Ishikawa (cell line): ENCODE data around the gene TRHDE.

Experiments
- CEBPB ChIP-seq: IDR thresholded peaks from 2 replicates; pipeline ENCODE4 v1.6.1; 2012
- MAX ChIP-seq: IDR thresholded peaks from 2 replicates; pipeline ENCODE4 v1.6.1; 2012
- NFIC ChIP-seq: IDR thresholded peaks from 2 replicates; pipeline ENCODE4 v1.6.1; 2012
- RAD21 ChIP-seq: IDR thresholded peaks from 2 replicates; pipeline ENCODE4 v1.6.1; 2012; ENCODE audit warnings: low read depth
- TAF1 ChIP-seq: IDR thresholded peaks from 2 replicates; pipeline ENCODE4 v1.6.1; 2012; ENCODE audit warnings: low read depth, mild to moderate bottlenecking
- TCF12 ChIP-seq: IDR thresholded peaks from 2 replicates; pipeline ENCODE4 v1.6.1; 2012; ENCODE audit warnings: low read depth
- TEAD4 ChIP-seq: IDR thresholded peaks from 2 replicates; pipeline ENCODE4 v1.6.1; 2012
- YY1 ChIP-seq: IDR thresholded peaks from 2 replicates; pipeline ENCODE4 v1.6.1; 2012; ENCODE audit warnings: low read depth

Gene TRHDE

GRCh38 chr12:72717036-72717435 lies 444.9 kb downstream of the TRHDE start:
- TF ChIP-seq RAD21 (no peak), TEAD4 (no peak), TAF1 (no peak), CEBPB (no peak), YY1 (no peak), TCF12 (no peak), NFIC (no peak), MAX (no peak)
